ENCODE results near the gene CTRB1. TPM values are rescaled to one million over a fixed set of nuclear protein-coding genes. Genes with fewer than 3 reads are reported as not detected.

Gene CTRB1
- total RNA-seq, 1 experiment from 2014 or later: not detected

- Histone ChIP-seq H3K79me1 (ENCODE audit: insufficient read depth, low read depth, low read length, poor library complexity, severe bottlenecking) (no peaks in the 10 kb centered on the region), H3K4ac (ENCODE audit: low read depth, low read length) (no peak overlapping the region), H4K20me1 (ENCODE audit: control insufficient read depth, insufficient read depth, insufficient read length) (no peaks in the 10 kb centered on the region), H4K8ac (replicated peaks; ENCODE audit: insufficient read length, low read depth, low read length) (no peak overlapping the region), H3K4me2 (ENCODE audit: insufficient read depth, insufficient read length, low read length) (no peak overlapping the region), H4K5ac (ENCODE audit: insufficient read length, low read depth, low read length) (no peak overlapping the region), H3K79me2 (ENCODE audit: insufficient read depth, low read length) (no peaks in the 10 kb centered on the region), H3K18ac (ENCODE audit: insufficient read length, low read depth, low read length) (no peak overlapping the region), H2BK12ac (ENCODE audit: insufficient read length, low read depth, low read length) (no peak overlapping the region), H3K23me2 (ENCODE audit: insufficient read length, low read depth, low read length, poor library complexity, severe bottlenecking) (no peaks in the 10 kb centered on the region), H3K9me3 (ENCODE audit: control insufficient read depth, low read depth, low read length) (no peaks in the 10 kb centered on the region), H3K27ac (ENCODE audit: insufficient read length, low read depth, low read length) (no peak overlapping the region), H3K27me3 (ENCODE audit: insufficient read depth, low read length) (no peaks in the 10 kb centered on the region), H2BK20ac (ENCODE audit: low read depth, low read length, poor library complexity, severe bottlenecking) (no peak overlapping the region), H4K91ac (ENCODE audit: insufficient read length, low read depth, low read length) (no peak overlapping the region), H2AK5ac (ENCODE audit: insufficient read length, low read length) (no peak overlapping the region), H2BK5ac (ENCODE audit: insufficient read length, low read length) (no peak overlapping the region), H2AFZ (ENCODE audit: low read length) (no peak overlapping the region), H3K4me1 (ENCODE audit: insufficient read depth, low read length) (no peaks in the 10 kb centered on the region), H2BK15ac (ENCODE audit: low read depth, low read length) (no peak overlapping the region), H3T11ph (ENCODE audit: low read length) (no peak overlapping the region), H3K56ac (ENCODE audit: insufficient read length, low read depth, low read length) (no peak overlapping the region), H2BK120ac (ENCODE audit: low read depth, low read length, poor library complexity, severe bottlenecking) (no peak overlapping the region), H3K14ac (ENCODE audit: insufficient read depth, low read length) (no peak overlapping the region; the same call in 1 of the 2 replicates), H3K23ac (ENCODE audit: insufficient read length, low read depth, low read length) (no peak overlapping the region), H3K9ac (ENCODE audit: extremely low read depth, insufficient read length, low read length) (no peak overlapping the region)
- WGBS (ENCODE audit: extremely low coverage, insufficient read length, low lambda C conversion rate): no CpG with 5 or more reads among the region's 11 CpGs
- Mint-ChIP-seq H3K36me3 (ENCODE audit: insufficient read depth in 1 of 3, low read depth in 3 of 3) (no peaks in the 10 kb centered on the region), H3K4me3 (no peak overlapping the region), H3K9me3 (no peaks in the 10 kb centered on the region), H3K4me1 (peaks cover 3 to 14% of the 10 kb centered on the region in 2 experiments; a peak in 3 of 4 replicates), H3K27me3 (ENCODE audit: low read depth) (no peaks in the 10 kb centered on the region), H3K27ac (no peak overlapping the region)
- DNase-seq: no peak
- TF ChIP-seq CTCF (conservative IDR thresholded peaks at IDR 0.05): no peak
These were observed 1.4 kb upstream of the CTRB1 start for GRCh38 chr16:75217389-75217851.

Data from H9 (cell line).